Activated T-cell treated with anti-CD3 and anti-CD28 coated beads, Interleukin-2, amount 50 U/mL, for 48 hours (primary cell): ENCODE results near the gene CROCC2.
"Not testable (repeated sequence)": the region's sequence is repeated elsewhere in the genome, so short reads cannot be mapped to it uniquely, and the experiment has no call there.

Experiments
- DNase-seq, 2 experiments: peaks; one replicate each; pipeline ENCODE4 v3.0.0-alpha.2; 2020

Gene CROCC2

DNA sequence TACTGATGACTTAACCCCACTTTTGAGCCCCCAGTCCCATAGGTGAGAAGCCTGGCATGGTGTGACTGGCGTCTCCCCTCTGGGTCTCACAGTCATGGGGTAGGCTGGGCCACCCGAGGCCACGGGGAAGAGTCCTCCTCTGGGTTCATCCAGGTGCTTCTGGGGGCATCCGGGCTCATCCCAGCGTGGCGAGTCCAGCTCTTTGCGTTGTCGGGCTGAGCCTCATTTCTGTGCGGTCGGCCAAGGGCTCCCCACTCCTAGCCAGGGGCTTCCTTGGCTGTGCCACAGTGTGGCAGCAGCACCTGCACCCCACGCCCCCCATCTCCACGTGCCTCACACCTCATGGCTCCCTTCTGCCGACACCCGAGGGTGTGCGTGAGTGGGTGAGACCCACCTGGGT lies 64.7 kb downstream of the CROCC2 start:
- no peak for DNase-seq

DNA sequence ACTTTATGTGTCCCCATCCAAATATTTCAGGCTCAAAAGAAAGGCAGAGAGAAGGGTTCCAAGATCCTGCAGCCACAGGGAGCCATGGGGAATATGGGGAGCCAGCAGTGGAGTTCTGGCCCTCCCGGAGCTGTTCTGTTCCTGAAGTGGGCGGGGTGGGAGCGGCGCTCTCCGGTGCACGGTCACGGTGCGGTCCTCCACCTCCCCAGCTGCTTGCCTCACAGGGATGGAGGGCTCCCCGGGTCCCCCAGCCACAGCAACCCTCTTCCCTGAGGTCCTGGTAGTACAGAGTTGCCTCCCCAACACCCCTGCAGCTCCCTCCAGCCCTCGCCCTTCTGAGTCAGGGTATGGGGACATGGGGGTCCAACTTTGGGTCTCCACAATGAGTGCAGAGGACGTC lies 66.1 kb downstream of the CROCC2 start:
- no peak for DNase-seq

DNA sequence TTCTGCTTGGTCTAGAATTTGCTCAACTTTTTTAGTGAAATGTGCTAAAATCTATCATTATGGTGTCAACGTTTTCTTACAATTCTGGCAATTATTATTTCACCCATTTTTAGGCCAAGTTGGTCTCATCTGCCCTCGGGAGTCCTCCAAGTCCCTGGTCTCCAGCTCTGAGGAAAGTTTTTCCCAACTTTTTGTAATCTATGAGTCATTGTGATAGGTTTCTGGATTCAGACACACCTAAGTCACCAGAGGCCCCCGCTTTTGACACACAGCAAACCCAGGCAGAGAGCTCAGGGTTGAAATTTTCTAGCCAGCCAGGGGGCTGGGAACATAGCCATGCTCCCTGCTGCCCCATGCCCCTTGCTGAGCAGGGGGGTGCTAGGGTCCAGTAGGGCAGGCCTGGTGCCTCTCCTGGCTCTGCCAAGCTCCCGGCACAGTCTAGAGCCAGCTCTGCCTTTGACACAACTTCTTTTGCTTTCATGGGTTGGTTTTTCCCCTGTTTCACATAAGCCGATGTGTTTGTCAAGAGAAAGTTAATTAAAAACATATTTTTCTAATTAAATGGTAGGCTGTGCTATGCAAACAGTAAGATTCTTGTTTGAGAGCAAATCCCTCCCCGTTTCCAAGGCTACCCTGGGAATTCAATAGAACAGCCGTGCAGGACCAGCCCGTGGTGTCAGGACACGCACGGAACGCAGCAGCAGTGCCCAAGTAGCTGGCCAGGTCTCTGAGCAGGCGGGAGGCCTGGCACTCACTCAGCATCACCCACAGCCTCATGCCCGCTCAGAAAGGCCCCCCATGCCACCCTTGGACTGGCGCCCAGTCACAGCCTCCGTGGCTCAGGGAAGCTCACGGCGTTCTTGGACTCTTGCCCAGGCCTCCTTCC lies 66.7 kb downstream of the CROCC2 start:
- no peak for DNase-seq

GRCh38 chr2:240974771-240975572 lies 68.8 kb downstream of the CROCC2 start:
- DNase-seq: no peak

DNA sequence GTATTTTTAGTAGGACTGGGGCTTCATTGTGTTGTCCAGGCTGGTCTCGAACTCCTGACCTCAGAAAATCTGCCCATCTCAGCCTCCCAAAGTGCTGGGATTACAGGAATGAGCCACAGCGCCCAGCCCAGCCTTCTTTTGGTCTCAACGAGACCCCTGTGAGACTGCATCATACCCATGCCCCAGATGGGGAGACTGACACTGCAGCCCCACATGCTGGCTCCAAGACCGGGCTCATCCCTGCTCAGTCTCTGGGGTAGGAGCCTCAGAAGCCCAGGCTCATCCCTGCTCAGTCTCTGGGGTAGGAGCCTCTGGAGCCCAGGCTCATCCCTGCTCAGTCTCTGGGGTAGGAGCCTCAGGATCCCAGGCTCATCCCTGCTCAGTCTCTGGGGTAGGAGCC lies 69.8 kb downstream of the CROCC2 start:
- not testable (repeated sequence) for DNase-seq

DNA sequence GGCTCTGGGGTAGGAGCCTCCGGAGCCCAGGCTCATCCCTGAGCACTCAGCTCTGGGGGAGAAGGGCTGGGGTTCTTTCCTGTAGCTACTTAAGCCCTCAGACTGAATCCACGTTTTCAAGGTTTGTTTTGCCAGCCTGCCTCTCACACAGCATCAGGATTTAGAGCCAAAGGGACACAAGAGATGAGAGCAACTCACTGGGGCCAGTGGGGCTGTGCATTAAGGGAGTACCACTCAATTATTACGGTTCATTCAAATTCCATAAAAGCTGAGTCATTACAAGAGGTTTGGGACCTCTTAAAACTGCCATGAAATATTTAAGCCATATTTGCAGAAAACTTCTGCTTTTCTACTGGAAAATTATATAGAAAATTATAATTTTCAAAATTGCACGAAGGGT lies 75.1 kb downstream of the CROCC2 start:
- no peak for DNase-seq

- DNase-seq: no peak
Observed at GRCh38 chr2:240981871-240982800, 76.0 kb downstream of the CROCC2 start.

- no peak for DNase-seq
Observed at GRCh38 chr2:240982821-240983281, 76.7 kb downstream of the CROCC2 start.

DNA sequence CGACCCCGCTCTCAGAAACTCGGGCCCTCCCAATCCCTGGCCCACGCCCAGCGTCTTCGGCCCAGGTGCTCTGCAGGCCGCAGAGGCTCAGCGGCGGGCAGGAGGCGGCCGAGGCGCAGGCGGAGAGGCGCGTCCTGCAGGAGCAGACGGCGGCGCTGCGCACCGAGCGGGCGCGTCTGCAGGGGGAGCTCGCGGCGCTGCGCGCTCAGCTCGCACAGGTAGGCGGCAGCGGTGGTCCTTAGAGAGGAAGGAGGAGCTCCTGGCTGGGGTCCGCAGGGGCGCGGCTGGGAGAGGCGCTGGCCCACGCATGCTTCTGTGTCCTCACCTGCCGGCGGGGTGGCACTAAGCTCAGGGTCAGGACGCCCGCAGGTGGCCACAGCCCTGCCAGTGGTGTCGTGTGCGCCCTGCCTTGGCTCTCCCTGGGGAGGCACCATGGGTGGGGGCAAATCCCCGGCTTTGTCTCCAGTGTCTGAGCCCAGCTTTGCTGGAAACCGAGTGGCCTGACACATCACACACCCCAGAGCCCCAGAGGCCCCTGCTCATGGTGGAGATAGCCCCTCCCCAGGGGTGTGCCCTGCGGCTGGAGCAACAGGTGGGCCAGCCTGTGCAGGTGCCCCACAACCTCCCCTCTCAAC lies 77.3 kb downstream of the CROCC2 start:
- DNase-seq: peak; percentile 49 to 69

DNA sequence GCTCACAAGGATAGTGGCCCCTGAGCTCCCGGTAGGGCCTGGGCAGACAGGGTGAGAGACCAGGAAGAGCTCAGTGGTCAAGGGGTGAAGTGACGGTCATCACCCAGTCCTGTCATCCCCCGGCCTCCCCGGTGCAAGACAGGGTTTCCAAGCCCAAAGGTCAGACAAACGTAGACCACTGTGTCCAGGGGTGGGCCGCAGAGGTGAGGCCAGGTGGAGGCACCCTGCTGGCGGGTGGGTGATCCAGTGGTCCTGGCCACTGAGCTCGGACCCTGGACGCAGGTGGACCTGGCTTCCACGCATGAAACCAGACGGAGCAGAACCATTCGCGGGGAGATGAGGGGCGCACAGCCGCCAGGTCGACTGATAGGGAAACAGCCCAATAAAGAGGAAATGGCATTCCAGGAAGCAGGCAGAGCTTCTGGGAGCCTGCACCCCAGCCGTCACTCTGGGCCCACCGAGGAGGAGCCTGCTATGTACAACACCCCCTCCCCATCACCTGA lies 77.9 kb downstream of the CROCC2 start:
- no peak for DNase-seq

- no peak for DNase-seq
Observed at GRCh38 chr2:240985881-240986786, 80.0 kb downstream of the CROCC2 start.

DNA sequence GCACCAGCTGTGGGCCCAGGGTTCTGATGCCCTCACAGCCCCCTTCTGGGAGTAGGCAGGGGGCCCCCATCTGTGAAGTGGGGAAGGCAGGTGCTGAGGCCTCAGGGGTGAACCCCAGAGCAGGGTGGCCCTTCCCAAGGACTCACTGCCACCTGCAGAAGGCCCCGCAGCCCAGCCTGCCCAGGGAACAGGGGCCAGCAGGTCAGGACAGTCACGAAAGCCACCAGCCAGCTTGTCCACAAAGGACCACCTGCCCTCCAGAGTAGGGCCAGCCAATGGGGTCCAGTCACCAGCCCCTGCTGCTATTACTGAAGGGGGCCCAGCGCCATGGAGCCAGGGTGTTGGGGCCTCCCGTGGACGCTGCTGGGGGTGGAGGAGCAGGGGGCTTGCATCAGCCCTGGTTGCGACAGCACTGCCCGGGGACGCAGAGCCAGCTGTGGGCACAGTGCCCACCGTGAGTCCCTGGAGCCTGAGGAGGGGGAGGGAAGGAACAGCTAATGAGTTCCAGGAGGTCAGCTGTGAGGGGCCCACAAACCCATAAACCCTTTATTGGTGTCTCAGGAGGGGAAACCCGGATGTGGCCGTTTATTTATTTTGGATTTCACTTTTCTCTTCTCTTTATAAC lies 80.8 kb downstream of the CROCC2 start:
- DNase-seq: no peak

GRCh38 chr2:240987588-240987987 lies 81.5 kb downstream of the CROCC2 start:
- no peak for DNase-seq

DNA sequence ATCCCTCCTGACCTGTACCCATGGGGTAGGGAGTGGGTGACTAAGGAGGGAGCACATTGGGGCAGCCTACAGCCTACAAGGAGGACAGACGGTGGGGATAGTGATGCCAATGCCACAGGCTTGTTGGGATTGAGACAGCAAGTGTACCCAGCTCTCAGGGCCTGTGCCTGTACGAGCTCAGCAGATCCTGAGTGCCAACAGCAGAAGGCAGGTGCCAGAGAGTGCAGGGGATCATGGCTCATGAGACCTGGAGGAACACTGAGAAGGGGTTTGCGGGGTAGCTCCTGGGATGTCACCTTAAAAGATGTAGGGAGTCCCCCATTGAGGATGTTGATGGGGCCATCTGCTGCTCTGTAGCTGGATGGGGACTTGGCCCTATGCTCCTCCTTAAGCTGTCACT lies 82.0 kb downstream of the CROCC2 start:
- no peak for DNase-seq

DNA sequence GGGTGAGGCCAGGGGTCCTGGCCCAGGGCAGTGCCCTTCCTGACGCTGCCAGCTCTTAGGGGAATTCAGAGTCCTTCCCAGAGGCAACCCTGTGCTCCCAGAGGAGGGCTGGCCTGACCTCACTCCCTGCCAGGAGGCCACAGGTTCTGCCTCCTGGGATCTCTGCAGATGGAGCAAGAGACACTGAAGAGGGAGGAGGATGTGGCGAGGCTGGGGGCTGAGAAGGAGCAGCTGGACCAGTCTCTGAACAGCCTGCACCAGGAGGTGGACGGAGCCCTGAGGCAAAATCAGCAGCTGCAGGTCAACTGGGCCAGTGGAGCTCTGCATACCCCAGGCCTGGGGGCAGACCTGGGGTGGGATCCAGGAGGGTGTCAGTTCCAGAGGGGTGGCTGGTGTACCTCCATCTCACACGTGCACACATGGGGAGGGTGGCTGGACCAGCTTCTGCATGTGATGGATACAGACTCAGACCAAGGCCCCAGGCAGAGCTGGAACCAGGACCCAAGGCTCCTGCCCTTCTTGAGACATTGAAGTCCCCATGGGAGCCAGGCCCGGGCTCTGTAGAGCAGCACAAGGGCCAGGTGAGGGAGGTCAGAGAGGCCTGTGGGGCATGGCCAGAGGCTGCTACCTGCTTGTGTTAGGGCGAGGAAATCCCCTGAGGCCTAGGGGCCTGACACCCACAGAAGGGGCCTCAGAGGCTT lies 82.6 kb downstream of the CROCC2 start:
- DNase-seq: no peak

- DNase-seq: no peak
Observed at GRCh38 chr2:240989451-240990265, 83.5 kb downstream of the CROCC2 start.

GRCh38 chr2:240990266-240990529 lies 84.1 kb downstream of the CROCC2 start:
- DNase-seq: no peak

GRCh38 chr2:240990726-240991377 lies 84.7 kb downstream of the CROCC2 start:
- no peak for DNase-seq
